ENCODE measurements around the gene NBPF3.
A peak's percentile ranks its signal among the peaks of the same experiment; 100 is the strongest.
"Not testable (repeated sequence)": the region's sequence is repeated elsewhere in the genome, so short reads cannot be mapped to it uniquely, and the experiment has no call there.

Gene NBPF3

GRCh38 chr1:21439721-21440629, at the start of gene NBPF3:
Gene NBPF3, plus strand, starts transcription at chr1:21440137. Its CDS starts 4,950 bp downstream, at chr1:21445087.
- peak; percentile 66 to 73 for DNase-seq (ENCODE audit: low read depth in 2 of 2)

- no peak for DNase-seq (ENCODE audit: low read depth in 2 of 2)
Observed at GRCh38 chr1:21391497-21391896, 48.4 kb upstream of the NBPF3 start.

- no peak for DNase-seq (ENCODE audit: low read depth in 2 of 2)
Observed at GRCh38 chr1:21392587-21393263, 47.2 kb upstream of the NBPF3 start.

GRCh38 chr1:21396516-21396915, 43.4 kb upstream of the NBPF3 start:
- DNase-seq (ENCODE audit: low read depth in 2 of 2): no peak

- no peak for DNase-seq (ENCODE audit: low read depth in 2 of 2)
Observed at GRCh38 chr1:21397813-21398188, 42.1 kb upstream of the NBPF3 start.

- DNase-seq (ENCODE audit: low read depth in 2 of 2): not testable (repeated sequence)
Observed at GRCh38 chr1:21401726-21402346, 38.1 kb upstream of the NBPF3 start.

- DNase-seq (ENCODE audit: low read depth in 2 of 2): no peak
Observed at GRCh38 chr1:21406659-21407058, 33.3 kb upstream of the NBPF3 start.

- DNase-seq (ENCODE audit: low read depth in 2 of 2): not testable (repeated sequence)
Observed at GRCh38 chr1:21409897-21410296, 30.0 kb upstream of the NBPF3 start.

- no peak for DNase-seq (ENCODE audit: low read depth in 2 of 2)
Observed at GRCh38 chr1:21414015-21414414, 25.9 kb upstream of the NBPF3 start.

GRCh38 chr1:21420378-21420777, 19.6 kb upstream of the NBPF3 start:
- DNase-seq (ENCODE audit: low read depth in 2 of 2): not testable (repeated sequence)

GRCh38 chr1:21421307-21421706, 18.6 kb upstream of the NBPF3 start:
- not testable (repeated sequence) for DNase-seq (ENCODE audit: low read depth in 2 of 2)

GRCh38 chr1:21427798-21428480, 12.0 kb upstream of the NBPF3 start:
- not testable (repeated sequence) for DNase-seq (ENCODE audit: low read depth in 2 of 2)

- not testable (repeated sequence) for DNase-seq (ENCODE audit: low read depth in 2 of 2)
Observed at GRCh38 chr1:21428481-21429073, 11.4 kb upstream of the NBPF3 start.

GRCh38 chr1:21429210-21429609, 10.7 kb upstream of the NBPF3 start:
- DNase-seq (ENCODE audit: low read depth in 2 of 2): not testable (repeated sequence)

GRCh38 chr1:21430875-21431274, 9.1 kb upstream of the NBPF3 start:
- not testable (repeated sequence) for DNase-seq (ENCODE audit: low read depth in 2 of 2)

- no peak for DNase-seq (ENCODE audit: low read depth in 2 of 2)
Observed at GRCh38 chr1:21434394-21434793, 5.5 kb upstream of the NBPF3 start.

- no peak for DNase-seq (ENCODE audit: low read depth in 2 of 2)
Observed at GRCh38 chr1:21435646-21436487, 4.1 kb upstream of the NBPF3 start.

- no peak for DNase-seq (ENCODE audit: low read depth in 2 of 2)
Observed at GRCh38 chr1:21436488-21437340, 3.2 kb upstream of the NBPF3 start.

- no peak for DNase-seq (ENCODE audit: low read depth in 2 of 2)
Observed at GRCh38 chr1:21437341-21437640, 2.6 kb upstream of the NBPF3 start.

Data from stimulated activated CD8-positive, alpha-beta memory T cell treated with anti-CD3 and anti-CD28 coated beads, Interleukin-7, amount 100 ng/mL, for 1 hour (primary cell).